Measurements from ENCODE around the gene PGD. TPM values are rescaled to one million over a fixed set of nuclear protein-coding genes. Genes with fewer than 3 reads are reported as not detected.
"Not testable (repeated sequence)": the region's sequence is repeated elsewhere in the genome, so short reads cannot be mapped to it uniquely, and the experiment has no call there.

PGD gene
- total RNA-seq, 2 experiments from 2014 or later, result 65.0 to 68.7 TPM

- ChIA-PET CTCF (interaction anchor here (0.7 to 3.8 kb wide), 4 partner anchors 17 to 226 kb away, joined by 3 to 16 read pairs (median 4); partner anchors contain the start of gene CENPS), POLR2A (no interaction called here)
- Mint-ChIP-seq H3K27me3 (no peaks in the 10 kb centered on the region), H3K36me3 (ENCODE audit: low read depth) (peaks cover 2% of the 10 kb centered on the region), H3K27ac (no peak overlapping the region), H3K4me1 (no peaks in the 10 kb centered on the region), H3K4me3 (no peak overlapping the region), H3K9me3 (no peaks in the 10 kb centered on the region)
- DNase-seq, result no peak
Observed at GRCh38 chr1:10446790-10447422, 48.0 kb downstream of the PGD start.

GRCh38 chr1:10449751-10450150, 50.9 kb downstream of the PGD start, which contains the start of gene CORT:
CORT (plus strand) TSS chr1:10450031; CDS start chr1:10450224, 193 bp downstream.
- no peaks in the 10 kb centered on the region for H3K27me3 Mint-ChIP-seq
- no peak for DNase-seq
- no peaks in the 10 kb centered on the region for H3K4me1 Mint-ChIP-seq
- H3K9me3 Mint-ChIP-seq, result no peaks in the 10 kb centered on the region
- no peak within 1 kb of the TSS for H3K27ac Mint-ChIP-seq
- ChIA-PET CTCF (interaction anchor here (0.5 kb wide), 1 partner anchor 533 kb away, joined by 3 read pairs; no protein-coding TSS in a partner anchor), POLR2A (interaction anchor here (0.6 kb wide), 1 partner anchor 421 kb away, joined by 3 read pairs; no protein-coding TSS in a partner anchor)
- H3K36me3 Mint-ChIP-seq (ENCODE audit: low read depth), result no peaks in the 10 kb centered on the region
- no peak within 1 kb of the TSS for H3K4me3 Mint-ChIP-seq

GRCh38 chr1:10450156-10450814, 51.4 kb downstream of the PGD start:
- ChIA-PET POLR2A (no interaction called here), CTCF (no interaction called here)
- Mint-ChIP-seq H3K36me3 (ENCODE audit: low read depth) (no peaks in the 10 kb centered on the region), H3K9me3 (no peaks in the 10 kb centered on the region), H3K27me3 (no peaks in the 10 kb centered on the region), H3K4me1 (no peaks in the 10 kb centered on the region), H3K4me3 (no peak overlapping the region), H3K27ac (no peak overlapping the region)
- DNase-seq, result no peak

DNA sequence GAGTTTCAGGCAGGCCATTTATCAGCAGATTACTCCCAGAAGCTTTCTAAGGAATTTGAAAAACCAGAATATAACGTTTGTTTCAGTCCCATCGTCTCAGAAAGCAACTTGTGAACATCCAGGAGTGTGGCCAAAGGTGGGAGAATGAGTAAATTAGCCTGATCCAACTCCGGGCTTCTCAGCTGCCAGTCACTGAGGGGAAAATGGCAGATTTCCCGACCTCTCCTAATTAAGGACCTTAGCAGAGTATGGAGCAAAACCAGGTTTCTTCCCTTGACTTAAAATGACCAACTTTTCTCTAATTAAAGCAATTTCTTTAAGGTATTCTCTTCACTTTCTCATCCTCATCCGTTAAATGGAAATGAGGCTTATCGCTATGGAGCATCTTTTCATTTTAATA, 52.0 kb downstream of the PGD start:
- H3K27ac Mint-ChIP-seq, result no peak overlapping the region
- H3K27me3 Mint-ChIP-seq, result no peaks in the 10 kb centered on the region
- H3K9me3 Mint-ChIP-seq, result no peaks in the 10 kb centered on the region
- no peaks in the 10 kb centered on the region for H3K4me1 Mint-ChIP-seq
- DNase-seq, result no peak
- POLR2A ChIA-PET, result no interaction called here
- H3K36me3 Mint-ChIP-seq (ENCODE audit: low read depth), result no peaks in the 10 kb centered on the region
- H3K4me3 Mint-ChIP-seq, result no peak overlapping the region
- CTCF ChIA-PET, result no interaction called here

DNA sequence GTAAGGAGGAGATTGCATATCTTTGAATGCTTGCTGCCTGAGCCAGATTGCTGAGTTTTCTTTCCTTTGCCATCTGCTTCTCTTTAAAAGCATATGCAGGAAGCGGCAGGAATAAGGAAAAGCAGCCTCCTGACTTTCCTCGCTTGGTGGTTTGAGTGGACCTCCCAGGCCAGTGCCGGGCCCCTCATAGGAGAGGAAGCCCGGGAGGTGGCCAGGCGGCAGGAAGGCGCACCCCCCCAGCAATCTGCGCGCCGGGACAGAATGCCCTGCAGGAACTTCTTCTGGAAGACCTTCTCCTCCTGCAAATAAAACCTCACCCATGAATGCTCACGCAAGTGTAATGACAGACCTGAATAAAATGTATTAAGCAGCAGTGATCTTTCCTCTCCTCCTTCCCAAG, 52.4 kb downstream of the PGD start:
- no peak overlapping the region for H3K27ac Mint-ChIP-seq
- H3K9me3 Mint-ChIP-seq, result no peaks in the 10 kb centered on the region
- ChIA-PET CTCF (interaction anchor here (0.6 to 1.4 kb wide), 2 partner anchors 20 to 825 kb away, joined by 3 read pairs; no protein-coding TSS in a partner anchor), POLR2A (no interaction called here)
- DNase-seq, result no peak
- H3K36me3 Mint-ChIP-seq (ENCODE audit: low read depth), result peaks cover 4% of the 10 kb centered on the region
- peaks cover 3% of the 10 kb centered on the region for H3K4me1 Mint-ChIP-seq
- no peaks in the 10 kb centered on the region for H3K27me3 Mint-ChIP-seq
- no peak overlapping the region for H3K4me3 Mint-ChIP-seq

- POLR2A ChIA-PET, result no interaction called here
- Mint-ChIP-seq H3K27ac (peak overlapping the region; percentile 54), H3K4me1 (peaks cover 27% of the 10 kb centered on the region), H3K4me3 (no peak overlapping the region), H3K9me3 (no peaks in the 10 kb centered on the region), H3K27me3 (no peaks in the 10 kb centered on the region), H3K36me3 (ENCODE audit: low read depth) (peaks cover 15% of the 10 kb centered on the region)
- DNase-seq, result no peak
- CTCF ChIA-PET, result interaction anchor here (1.1 kb wide), 2 partner anchors 22 to 37 kb away, joined by 3 read pairs; no protein-coding TSS in a partner anchor
Observed at GRCh38 chr1:10456048-10456447, 57.2 kb downstream of the PGD start.

GRCh38 chr1:10456661-10457060, 57.8 kb downstream of the PGD start:
- Mint-ChIP-seq H3K4me3 (no peak overlapping the region), H3K27ac (no peak overlapping the region), H3K36me3 (ENCODE audit: low read depth) (peaks cover 16% of the 10 kb centered on the region), H3K4me1 (peaks cover 27% of the 10 kb centered on the region), H3K27me3 (no peaks in the 10 kb centered on the region), H3K9me3 (no peaks in the 10 kb centered on the region)
- POLR2A ChIA-PET, result no interaction called here
- CTCF ChIA-PET, result interaction anchor here (1.1 to 1.5 kb wide), 3 partner anchors 22 to 37 kb away, joined by 3 to 4 read pairs (median 3); no protein-coding TSS in a partner anchor
- DNase-seq, result no peak

DNA sequence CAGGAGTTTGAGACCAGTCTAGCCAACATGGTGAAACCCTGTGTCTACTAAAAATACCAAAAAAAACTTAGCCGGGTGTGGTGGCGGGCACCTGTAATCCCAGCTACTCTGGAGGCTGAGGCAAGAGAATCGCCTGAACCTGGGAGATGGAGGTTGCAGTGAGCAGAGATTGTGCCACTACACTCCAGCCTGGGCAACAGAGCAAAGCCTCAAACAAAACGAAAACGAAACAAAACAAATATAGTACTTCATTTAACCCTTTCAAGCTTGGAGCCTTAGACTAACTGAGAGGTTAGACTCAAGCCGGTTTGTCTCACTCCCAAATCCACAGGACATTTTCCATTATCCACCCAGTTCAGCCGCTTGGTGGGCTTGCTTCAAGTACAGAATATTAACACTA, 58.6 kb downstream of the PGD start:
- Mint-ChIP-seq H3K4me1 (peaks cover 27% of the 10 kb centered on the region), H3K36me3 (ENCODE audit: low read depth) (peaks cover 20% of the 10 kb centered on the region), H3K27ac (peak overlapping the region; percentile 62)
- H3K9me3 Mint-ChIP-seq, DNase-seq, POLR2A ChIA-PET, H3K27me3 Mint-ChIP-seq, H3K4me3 Mint-ChIP-seq: not testable (repeated sequence)
- CTCF ChIA-PET, result interaction anchor here (0.9 to 1.5 kb wide), 3 partner anchors 24 to 37 kb away, joined by 3 to 4 read pairs (median 4); partner anchors contain the start of gene CENPS

GRCh38 chr1:10457875-10458274, 59.0 kb downstream of the PGD start:
- Mint-ChIP-seq H3K36me3 (ENCODE audit: low read depth) (peaks cover 23% of the 10 kb centered on the region), H3K4me3 (no peak overlapping the region), H3K27me3 (no peaks in the 10 kb centered on the region), H3K9me3 (no peaks in the 10 kb centered on the region), H3K4me1 (peaks cover 27% of the 10 kb centered on the region), H3K27ac (peak overlapping the region; percentile 62)
- CTCF ChIA-PET, result interaction anchor here (0.9 to 1.5 kb wide), 3 partner anchors 24 to 36 kb away, joined by 3 to 4 read pairs (median 4); partner anchors contain the start of gene CENPS
- DNase-seq, result no peak
- POLR2A ChIA-PET, result no interaction called here

DNA sequence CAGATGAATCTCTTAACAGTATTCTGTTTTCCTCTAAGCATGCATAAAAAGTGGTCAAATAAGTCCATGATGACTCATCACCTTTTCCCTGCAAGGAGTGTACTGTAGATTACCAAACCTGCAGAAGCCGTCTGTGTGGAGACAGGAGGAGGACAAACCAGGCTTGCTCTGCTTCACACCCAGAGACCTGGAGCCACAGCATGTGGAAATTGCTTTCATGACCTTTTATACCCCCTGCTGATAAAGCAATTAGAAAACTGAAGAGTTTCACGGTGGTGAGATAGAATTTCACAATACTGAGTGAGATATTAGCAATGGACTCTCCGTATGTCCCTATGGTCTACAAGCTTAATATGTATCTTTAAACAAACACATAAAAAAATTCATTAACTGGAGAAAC, 60.3 kb downstream of the PGD start:
- no peak for DNase-seq
- Mint-ChIP-seq H3K27ac (no peak overlapping the region), H3K9me3 (no peaks in the 10 kb centered on the region), H3K4me1 (peaks cover 27% of the 10 kb centered on the region), H3K36me3 (ENCODE audit: low read depth) (peaks cover 23% of the 10 kb centered on the region), H3K4me3 (no peak overlapping the region), H3K27me3 (no peaks in the 10 kb centered on the region)
- CTCF ChIA-PET, result interaction anchor here (0.6 to 1.4 kb wide), 4 partner anchors 29 to 425 kb away, joined by 3 to 4 read pairs (median 4); partner anchors contain the start of gene CENPS
- POLR2A ChIA-PET, result interaction anchor here (0.7 kb wide), 1 partner anchor 1358 kb away, joined by 6 read pairs; no protein-coding TSS in a partner anchor

GRCh38 chr1:10467078-10467477, 68.2 kb downstream of the PGD start:
- Mint-ChIP-seq H3K4me3 (no peak overlapping the region), H3K9me3 (no peaks in the 10 kb centered on the region), H3K27me3 (no peaks in the 10 kb centered on the region), H3K36me3 (ENCODE audit: low read depth) (peaks cover 20% of the 10 kb centered on the region), H3K4me1 (peaks cover 9% of the 10 kb centered on the region), H3K27ac (no peak overlapping the region)
- CTCF ChIA-PET, result no interaction called here
- DNase-seq, result no peak
- POLR2A ChIA-PET, result no interaction called here

GRCh38 chr1:10470043-10470442, 71.2 kb downstream of the PGD start:
- Mint-ChIP-seq H3K4me1 (peaks cover 30% of the 10 kb centered on the region), H3K36me3 (ENCODE audit: low read depth) (peaks cover 18% of the 10 kb centered on the region), H3K27ac (no peak overlapping the region), H3K9me3 (no peaks in the 10 kb centered on the region), H3K4me3 (no peak overlapping the region), H3K27me3 (no peaks in the 10 kb centered on the region)
- ChIA-PET POLR2A (no interaction called here), CTCF (interaction anchor here (0.6 kb wide), 1 partner anchor 13 kb away, joined by 4 read pairs; no protein-coding TSS in a partner anchor)
- no peak for DNase-seq

All from activated CD4-positive, alpha-beta T cell treated with anti-CD3 and anti-CD28 coated beads, Interleukin-2, amount 10 ng/mL, durations not matched to agents 7 days and 5 days (primary cell).